Caco-2 (cell line): Measurements from ENCODE around the gene NANOS3. TPM values are rescaled to one million over a fixed set of nuclear protein-coding genes. Genes with fewer than 3 reads are reported as not detected.
A peak's percentile ranks its signal among the peaks of the same experiment; 100 is the strongest.

Experiments
- BruUV-seq: library from RNA; stranded (reverse); fragments of 400-500 nt; replicated peaks from 2 replicates; lab custom pipeline; 2021; lab: Mats Ljungman, UMichigan
- CTCF ChIA-PET: fragments of 300-600 bp; sonication (Branson Sonifier 250); formaldehyde crosslinking; loops from one replicate; lab custom pipeline; 2022; ENCODE audit warnings: antibody characterized with exemption; lab: Charles Lee
- POLR2A ChIA-PET: fragments of 300-600 bp; sonication (Branson Sonifier 250); formaldehyde crosslinking; loops from one replicate; lab custom pipeline; 2022; ENCODE audit warnings: antibody characterized with exemption; lab: Charles Lee
- DNase-seq, 2 experiments: peaks; one replicate each; pipeline versions ENCODE4 v3.0.0 to v3.0.0-alpha.2; 2020 to 2022
- H3K27me3 ChIP-seq: replicated peaks from 2 replicates; pipeline ENCODE4 v1.6.0; 2011; ENCODE audit warnings: low read length; ENCODE audit not compliant: control insufficient read depth, insufficient read depth
- H3K36me3 ChIP-seq: 2 replicates; pipeline ENCODE4 v1.5.1; 2011; ENCODE audit warnings: low read length; ENCODE audit not compliant: control insufficient read depth, insufficient read depth
- H3K4me1 ChIP-seq: fragments of 250-450 bp; sonication (Bioruptor Pico); 2 replicates; pipeline ENCODE4 v1.5.1; 2020; ENCODE audit warnings: mild to moderate bottlenecking
- H3K4me3 ChIP-seq: 2 replicates; pipeline ENCODE4 v1.5.1; 2011; ENCODE audit warnings: low read depth, mild to moderate bottlenecking, control low read depth, low read length
- H3K9me3 ChIP-seq: fragments of 250-450 bp; sonication (Bioruptor Pico); 2 replicates; pipeline ENCODE4 v1.5.1; 2020; ENCODE audit warnings: mild to moderate bottlenecking, moderate library complexity
- H3K27ac Mint-ChIP-seq: one replicate; pipeline ENCODE4 v1.8.0; 2022; ENCODE audit warnings: mixed read lengths; ENCODE audit not compliant: unreplicated experiment
- H3K27me3 Mint-ChIP-seq: one replicate; pipeline ENCODE4 v1.8.0; 2022; ENCODE audit warnings: mixed read lengths; ENCODE audit not compliant: insufficient read depth, unreplicated experiment
- H3K36me3 Mint-ChIP-seq: one replicate; pipeline ENCODE4 v1.8.0; 2022; ENCODE audit warnings: mild to moderate bottlenecking, mixed read lengths; ENCODE audit not compliant: insufficient read depth, unreplicated experiment
- H3K4me1 Mint-ChIP-seq: one replicate; pipeline ENCODE4 v1.8.0; 2022; ENCODE audit warnings: low read depth, mixed read lengths; ENCODE audit not compliant: unreplicated experiment
- H3K4me3 Mint-ChIP-seq: one replicate; pipeline ENCODE4 v1.8.0; 2022; ENCODE audit warnings: mild to moderate bottlenecking, moderate library complexity, mixed read lengths; ENCODE audit not compliant: unreplicated experiment
- H3K9me3 Mint-ChIP-seq: one replicate; pipeline ENCODE4 v1.8.0; 2022; ENCODE audit warnings: mixed read lengths; ENCODE audit not compliant: unreplicated experiment
- CTCF ChIP-seq, 2 experiments: fragments of 200-600 bp in 1 of 2; IDR thresholded peaks; 1 replicate in 1 of 2; 2 replicates in 1 of 2; pipeline versions ENCODE4 v1.5.1 to v1.8.0; 2011 to 2022; ENCODE audit warnings: antibody characterized with exemption in 1 of 2, control low read depth in 1 of 2, inconsistent platforms in 1 of 2, low read depth in 1 of 2, low read length in 1 of 2, mild to moderate bottlenecking in 1 of 2, moderate library complexity in 1 of 2; ENCODE audit not compliant: insufficient read depth in 1 of 2, severe bottlenecking in 1 of 2, unreplicated experiment in 1 of 2
- intact Hi-C: fragments of 100-400 bp; cut with micrococcal nuclease; formaldehyde crosslinking; loops from one replicate; pipeline ENCODE4 v1.10.0; 2022; ENCODE audit not compliant: unreplicated experiment
- total RNA-seq: library from RNA; stranded (reverse); gene quantifications from 2 replicates; pipeline ENCODE4 v1.2.3, GENCODE V29; 2022

Gene NANOS3
- total RNA-seq, 1 experiment from 2014 or later = not detected

- CTCF ChIA-PET = no interaction called here
- Histone ChIP-seq H3K4me3 (no peak overlapping the region), H3K9me3 (no peaks in the 10 kb centered on the region), H3K4me1 (peaks cover 64% of the 10 kb centered on the region), H3K27me3 (no peaks in the 10 kb centered on the region), H3K36me3 (no peaks in the 10 kb centered on the region)
- TF ChIP-seq CTCF (IDR thresholded peaks at IDR 0.05; ENCODE audit: insufficient read depth in 1 of 2, low read depth in 1 of 2, low read length in 1 of 2, severe bottlenecking in 1 of 2, unreplicated experiment in 1 of 2) = no peak
- DNase-seq = no peak
- peak overlapping the region; percentile 93 for H3K27ac Mint-ChIP-seq
- no peaks in the 10 kb centered on the region for H3K9me3 Mint-ChIP-seq
- no TSS peak for BruUV-seq
- peak overlapping the region; percentile 23 for H3K4me3 Mint-ChIP-seq
- POLR2A ChIA-PET = interaction anchor here (2.3 kb wide), 1 partner anchor 12 kb away, joined by 44 read pairs; no protein-coding TSS in a partner anchor
- H3K27me3 Mint-ChIP-seq = no peaks in the 10 kb centered on the region
- peaks cover 30% of the 10 kb centered on the region for H3K4me1 Mint-ChIP-seq
- peaks cover 46% of the 10 kb centered on the region for H3K36me3 Mint-ChIP-seq
- intact Hi-C loops = loop anchor here (10.0 kb wide), 1 partner anchor 54 kb away; the partner anchor contains the start of gene ZSWIM4
These were observed 28.6 kb upstream of the NANOS3 start for GRCh38 chr19:13848340-13848677.

- Histone ChIP-seq H3K36me3 (no peaks in the 10 kb centered on the region), H3K27me3 (no peaks in the 10 kb centered on the region), H3K9me3 (no peaks in the 10 kb centered on the region), H3K4me3 (no peak overlapping the region), H3K4me1 (peaks cover 63% of the 10 kb centered on the region)
- TF ChIP-seq CTCF (IDR thresholded peaks at IDR 0.05; ENCODE audit: insufficient read depth in 1 of 2, low read depth in 1 of 2, low read length in 1 of 2, severe bottlenecking in 1 of 2, unreplicated experiment in 1 of 2) = no peak
- Mint-ChIP-seq H3K4me1 (peaks cover 30% of the 10 kb centered on the region), H3K27ac (peak overlapping the region; percentile 93), H3K27me3 (no peaks in the 10 kb centered on the region), H3K36me3 (peaks cover 43% of the 10 kb centered on the region), H3K4me3 (peak overlapping the region; percentile 23), H3K9me3 (no peaks in the 10 kb centered on the region)
- intact Hi-C loops = loop anchor here (10.0 kb wide), 1 partner anchor 54 kb away; the partner anchor contains the start of gene ZSWIM4
- BruUV-seq = no TSS peak
- ChIA-PET POLR2A (no interaction called here), CTCF (no interaction called here)
- no peak for DNase-seq
These were observed 27.9 kb upstream of the NANOS3 start for GRCh38 chr19:13848798-13849676.

DNA sequence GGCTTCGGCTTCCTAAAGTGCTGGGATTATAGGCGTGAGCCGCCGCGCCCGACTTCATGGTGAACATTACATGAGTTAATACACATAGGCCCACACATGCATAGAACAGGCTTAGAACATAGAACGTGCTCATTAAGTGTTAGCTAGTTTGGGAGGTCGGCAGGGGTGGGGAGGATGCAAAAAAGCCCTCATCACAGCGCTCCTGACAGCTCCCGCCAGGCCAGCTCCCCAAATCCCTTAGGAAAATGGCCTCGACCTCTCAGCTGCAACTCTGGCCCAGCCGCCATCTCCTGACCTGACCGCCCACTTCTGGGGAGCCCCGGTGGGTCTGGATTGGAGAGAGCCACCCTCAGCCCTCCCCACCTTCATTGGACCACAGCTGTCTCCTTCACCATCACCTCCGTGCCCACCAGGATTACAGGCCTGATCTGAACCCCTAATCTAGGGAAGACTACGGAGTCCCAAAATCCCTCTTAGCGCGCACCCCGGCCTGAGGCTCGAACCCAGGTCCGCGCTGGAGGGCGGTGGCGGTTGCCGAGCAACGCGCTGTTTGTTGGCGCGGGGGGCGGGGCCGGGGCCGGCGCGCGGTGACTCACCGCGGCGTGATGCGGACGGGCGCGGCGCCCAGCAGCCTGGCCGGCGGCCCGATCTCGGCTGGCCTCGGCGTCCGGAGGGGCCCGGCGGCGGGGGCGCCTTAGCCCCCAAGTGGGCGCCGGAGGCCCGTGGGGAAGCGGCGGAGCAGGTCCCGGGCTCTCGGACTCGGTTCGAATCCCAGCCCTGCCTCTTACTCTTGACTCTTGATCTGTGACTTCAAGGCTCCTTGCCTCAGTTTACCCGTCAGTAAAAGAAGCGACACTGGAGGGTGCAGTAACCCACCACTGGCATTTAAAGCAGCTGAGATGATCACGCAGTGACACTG is 26.7 kb upstream of the NANOS3 start:
- peaks cover 43% of the 10 kb centered on the region for H3K36me3 Mint-ChIP-seq
- no peaks in the 10 kb centered on the region for H3K27me3 ChIP-seq
- ChIA-PET POLR2A (interaction anchor here (1.7 kb wide), 1 partner anchor 33 kb away, joined by 6 read pairs; no protein-coding TSS in a partner anchor), CTCF (no interaction called here)
- peaks cover 23% of the 10 kb centered on the region for H3K4me1 Mint-ChIP-seq
- no peak for TF ChIP-seq CTCF (IDR thresholded peaks at IDR 0.05; ENCODE audit: insufficient read depth in 1 of 2, low read depth in 1 of 2, low read length in 1 of 2, severe bottlenecking in 1 of 2, unreplicated experiment in 1 of 2)
- H3K27me3 Mint-ChIP-seq = no peaks in the 10 kb centered on the region
- BruUV-seq = no TSS peak
- H3K4me3 ChIP-seq = peak overlapping the region; percentile 38
- no peaks in the 10 kb centered on the region for H3K36me3 ChIP-seq
- DNase-seq = peak in 1 of 2 experiments; percentile 89
- H3K4me1 ChIP-seq = peaks cover 55% of the 10 kb centered on the region
- H3K9me3 Mint-ChIP-seq = no peaks in the 10 kb centered on the region
- intact Hi-C loops = loop anchor here (10.0 kb wide), 1 partner anchor 55 kb away; the partner anchor contains the start of gene ZSWIM4
- peak overlapping the region; percentile 93 for H3K27ac Mint-ChIP-seq
- H3K9me3 ChIP-seq = no peaks in the 10 kb centered on the region
- peak overlapping the region; percentile 70 for H3K4me3 Mint-ChIP-seq
